Left cardiac atrium (tissue), 4 donors: ENCODE measurements around the gene SPATA25. TPM values are rescaled to one million over a fixed set of nuclear protein-coding genes. Genes with fewer than 3 reads are reported as not detected.

Source experiments
- ATAC-seq, 2 donors: fragments of 200-7000 bp; cut with Tn5 transposase; one replicate each; pipeline ENCODE4 v1.9.1; 2020; ENCODE audit warnings: mild to moderate bottlenecking in 2 of 2, moderate library complexity in 2 of 2
- DNase-seq: peaks from one replicate; pipeline ENCODE4 v3.0.0-alpha.2; 2020
- intact Hi-C, 2 donors: fragments of 100-400 bp; cut with DNase I; formaldehyde crosslinking; loops; one replicate each; pipeline versions ENCODE4 v1.14.1 to v1.15.1; 2022 to 2023
- total RNA-seq, 2 donors: library from RNA; stranded (reverse); fragmentation: NEBNext Ultra II Directional; extraction: Animal tissue kit (Norgen Biotek cat#: 25700); gene quantifications; one replicate each; pipeline ENCODE4 v1.2.1, GENCODE V29; 2021
- donor health status: DM: no; HTN: yes; CAD: no.
- donor health status: DM: no; HTN: yes; CAD: no; lungs with severe emphysema.
- donor health status: DM: yes; HTN: yes; CAD: no.
- donor health status: Dilated cardiomyopathy.

The SPATA25 gene
- total RNA-seq, 2 donors from 2014 or later, result 1.6 to 2.2 TPM

- ATAC-seq, result no peak
- DNase-seq, result no peak
- intact Hi-C loops, result no loop called here
Measured at GRCh38 chr20:45899046-45899835, 11.8 kb upstream of the SPATA25 start.

- no peak for ATAC-seq
- DNase-seq, result no peak
- intact Hi-C loops, result no loop called here
Measured at GRCh38 chr20:45898285-45898684, 10.9 kb upstream of the SPATA25 start.

GRCh38 chr20:45897692-45898091, 10.3 kb upstream of the SPATA25 start:
- no peak for ATAC-seq

GRCh38 chr20:45897289-45897688, 9.9 kb upstream of the SPATA25 start:
- intact Hi-C loops, result no loop called here
- ATAC-seq (no peak), DNase-seq (no peak)

More at GRCh38 chr20:45897692-45898091, 10.3 kb upstream of the SPATA25 start:
- intact Hi-C loops, result no loop called here
- DNase-seq, result no peak

GRCh38 chr20:45896641-45897161, 9.3 kb upstream of the SPATA25 start:
- no peak for DNase-seq
- intact Hi-C loops, result no loop called here

GRCh38 chr20:45894797-45895196, 7.4 kb upstream of the SPATA25 start:
- intact Hi-C loops, result no loop called here

More at GRCh38 chr20:45896641-45897161, 9.3 kb upstream of the SPATA25 start:
- ATAC-seq, result no peak

GRCh38 chr20:45893831-45894230, 6.4 kb upstream of the SPATA25 start:
- ATAC-seq, result no peak
- intact Hi-C loops, result loop anchor here in 1 of 2 donors (2.0 kb wide), 1 partner anchor 43 kb away; no protein-coding TSS in a partner anchor
- no peak for DNase-seq

More at GRCh38 chr20:45894797-45895196, 7.4 kb upstream of the SPATA25 start:
- no peak for ATAC-seq
- DNase-seq, result no peak

GRCh38 chr20:45892828-45893500, 5.5 kb upstream of the SPATA25 start:
- DNase-seq, result no peak
- intact Hi-C loops, result loop anchor here in 1 of 2 donors (2.0 kb wide), 1 partner anchor 44 kb away; no protein-coding TSS in a partner anchor
- no peak for ATAC-seq

- ATAC-seq (no peak), DNase-seq (no peak)
- intact Hi-C loops, result loop anchor here in 1 of 2 donors (2.0 kb wide), 1 partner anchor 45 kb away; no protein-coding TSS in a partner anchor
Measured at GRCh38 chr20:45892049-45892825, 4.8 kb upstream of the SPATA25 start.

GRCh38 chr20:45890985-45891983, 3.9 kb upstream of the SPATA25 start, which contains the start of the genes CTSA and NEURL2:
Gene CTSA (plus strand): TSS chr20:45891335. CDS start chr20:45891569, 234 bp downstream.
Gene NEURL2 (minus strand): TSS chr20:45891208. CDS start chr20:45890991, 217 bp downstream.
- peak; percentile 95 for DNase-seq
- intact Hi-C loops, result loop anchor here in 1 of 2 donors (2.0 kb wide), 1 partner anchor 72 kb away; no protein-coding TSS in a partner anchor

GRCh38 chr20:45890077-45890984, 2.9 kb upstream of the SPATA25 start:
- intact Hi-C loops, result loop anchor here in 1 of 2 donors (2.0 kb wide), 1 partner anchor 72 kb away; no protein-coding TSS in a partner anchor
- ATAC-seq, result peak; percentile 80 to 84
- DNase-seq, result peak; percentile 90

More at GRCh38 chr20:45890985-45891983, 3.9 kb upstream of the SPATA25 start, which contains the start of the genes CTSA and NEURL2:
- peak; percentile 88 to 93 for ATAC-seq

GRCh38 chr20:45888681-45889080, 1.3 kb upstream of the SPATA25 start:
- intact Hi-C loops, result no loop called here
- ATAC-seq (no peak), DNase-seq (no peak)

- no peak for DNase-seq
- intact Hi-C loops, result no loop called here
- ATAC-seq, result no peak
Measured at GRCh38 chr20:45886590-45887345, 654 bp downstream of the SPATA25 start.

- ATAC-seq (no peak), DNase-seq (no peak)
- intact Hi-C loops, result no loop called here
Measured at GRCh38 chr20:45883100-45883469, 4.3 kb downstream of the SPATA25 start.

GRCh38 chr20:45882469-45883099, 4.8 kb downstream of the SPATA25 start:
- ATAC-seq (no peak), DNase-seq (no peak)
- intact Hi-C loops, result no loop called here
